Heart right ventricle (tissue), 16 donors: ENCODE measurements around the gene MACROD2. TPM values are rescaled to one million over a fixed set of nuclear protein-coding genes. Genes with fewer than 3 reads are reported as not detected.

ENCODE experiments used
- ATAC-seq, 8 donors: fragments of 200-7000 bp; cut with Tn5 transposase; one replicate each; pipeline ENCODE4 v1.9.1; 2020; ENCODE audit warnings: mild to moderate bottlenecking in 8 of 8, moderate library complexity in 8 of 8, moderate number of reproducible peaks in 1 of 8
- DNase-seq, 2 donors: peaks; one replicate each; pipeline ENCODE4 v3.0.0-alpha.2; 2020
- H3K27ac ChIP-seq, 10 donors: fragments of 200-600 bp; sonication (generic) in 2 of 10; one replicate each; pipeline versions ENCODE4 v1.5.0 to v1.8.0; 2020 to 2022; ENCODE audit warnings: mild to moderate bottlenecking in 3 of 10
- H3K27me3 ChIP-seq, 7 donors: fragments of 200-600 bp; one replicate each; pipeline ENCODE4 v1.8.0; 2021 to 2022; ENCODE audit warnings: mild to moderate bottlenecking in 2 of 7
- H3K36me3 ChIP-seq, 9 donors: fragments of 200-600 bp; sonication (generic) in 1 of 9; one replicate each; pipeline versions ENCODE4 v1.5.0 to v1.8.0; 2020 to 2022; ENCODE audit warnings: mild to moderate bottlenecking in 2 of 9
- H3K4me1 ChIP-seq, 9 donors: fragments of 200-600 bp; sonication (generic) in 1 of 9; one replicate each; pipeline versions ENCODE4 v1.5.0 to v1.8.0; 2020 to 2022; ENCODE audit warnings: mild to moderate bottlenecking in 4 of 9
- H3K4me3 ChIP-seq, 10 donors: fragments of 200-600 bp; sonication (generic) in 2 of 10; one replicate each; pipeline versions ENCODE4 v1.5.0 to v1.8.0; 2020 to 2022; ENCODE audit warnings: mild to moderate bottlenecking in 7 of 10, moderate library complexity in 2 of 10
- H3K9me3 ChIP-seq, 11 donors: fragments of 200-600 bp in 10 of 11; sonication (generic) in 2 of 11; one replicate each; pipeline versions ENCODE4 v1.5.0 to v1.8.0; 2013 to 2022; ENCODE audit warnings: mild to moderate bottlenecking in 2 of 11, control low read depth in 1 of 11, moderate library complexity in 1 of 11
- CTCF ChIP-seq, 9 donors: fragments of 200-600 bp; sonication (generic) in 2 of 9; IDR thresholded peaks; one replicate each; pipeline versions ENCODE4 v1.5.0 to v1.8.0; 2021 to 2022; ENCODE audit warnings: antibody characterized with exemption in 9 of 9, mild to moderate bottlenecking in 5 of 9, moderate library complexity in 1 of 9
- WGBS, 2 donors: extraction: QIAGEN DNeasy Blood & Tissue Kit; methylation state at CpG; one replicate each; pipeline ENCODE4 v1.1.7; 2013; ENCODE audit warnings: inconsistent platforms in 1 of 2; 5-methylcytosine and 5-hydroxymethylcytosine counted together
- intact Hi-C, 10 donors: fragments of 100-400 bp; cut with DNase I; formaldehyde crosslinking; loops; one replicate each; pipeline versions ENCODE4 v1.11.1 to v1.14.2; 2022
- polyA plus RNA-seq, 2 donors: library from polyadenylated mRNA; stranded (reverse); fragments of 200-250 nt; gene quantifications; one replicate each; pipeline ENCODE4 v1.2.3, GENCODE V29; 2013
- total RNA-seq, 10 donors: library from RNA; stranded (reverse); fragmentation: NEBNext Ultra II Directional in 3 of 10; extraction: Animal tissue kit (Norgen Biotek cat#: 25700) in 3 of 10; gene quantifications; one replicate each; pipeline versions ENCODE4 v1.2.1 to v1.2.4, GENCODE V29; 2021 to 2023
- donor health status: Arrhythmogenic right ventricular cardiomyopathy.
- donor health status: ischemic (EF 13 %, LVEDD 7.1; RV severe dilation, severe dysfunction).
- donor health status: healthy with polysubstance abuse.
- donor health status: DM: no; HTN: yes; CAD: no.
- donor health status: DM: no; HTN: no; CAD: no.
- donor health status: ischemic (EF 25% LVEDD 6.9; RV normal size, moderate dysfunction).
- donor health status: ischemic (EF 25% LVEDD 5.7; RV mildly dilated, moderate dysfunction).
- donor health status: healthy.
- donor health status: DM: yes; HTN: yes; CAD: no.
- donor health status: Ischemic cardiomyopathy.
- donor health status: ischemic (EF 35%, LVEDD 5.7; RV mildly dilated, moderate dysfunction).
- donor health status: nonischemic (EF 11% LVEDD 7.7; RV severe dilation, severe dysfunction).
- donor health status: DM: yes; HTN: yes; CAD: no.
- donor health status: PGD.
- donor health status: ischemic (EF 29% LVEDD 5.4; RV normal size, mild dysfunction).
- donor health status: nonischemic (EF 23%, LVEDD 6.1; RV moderate dilation, normal function).

MACROD2 gene
- total and polyA plus RNA-seq, 12 donors = 0.28 to 6.4 (median 4.1) TPM

GRCh38 chr20:15476781-15477180, 1481.5 kb downstream of the MACROD2 start:
- intact Hi-C loops = no loop called here
- ATAC-seq (no peak), DNase-seq (no peak)
- TF ChIP-seq CTCF (IDR thresholded peaks at IDR 0.05) = no peak
- Histone ChIP-seq H3K4me3 (no peak overlapping the region), H3K4me1 (peaks cover 0 to 9% (median 0%) of the 10 kb centered on the region in 9 donors), H3K9me3 (no peaks in the 10 kb centered on the region), H3K27ac (no peak overlapping the region), H3K27me3 (no peaks in the 10 kb centered on the region), H3K36me3 (no peaks in the 10 kb centered on the region)
- WGBS, 2 donors = 86 to 93% methylated on average over 5 of the region's 5 CpGs

- Histone ChIP-seq H3K4me3 (no peak overlapping the region), H3K27ac (no peak overlapping the region), H3K36me3 (no peaks in the 10 kb centered on the region), H3K27me3 (no peaks in the 10 kb centered on the region), H3K9me3 (no peaks in the 10 kb centered on the region), H3K4me1 (no peaks in the 10 kb centered on the region)
- 72 to 73% methylated on average over 3 of the region's 3 CpGs for WGBS, 2 donors
- ATAC-seq = no peak
- TF ChIP-seq CTCF (IDR thresholded peaks at IDR 0.05) = no peak
- intact Hi-C loops = no loop called here
- DNase-seq = no peak
Observed at GRCh38 chr20:15482525-15482924, 1487.2 kb downstream of the MACROD2 start.

- no peaks in the 10 kb centered on the region for H3K4me1 ChIP-seq
- H3K27me3 ChIP-seq = no peaks in the 10 kb centered on the region
- H3K9me3 ChIP-seq = no peaks in the 10 kb centered on the region
- H3K27ac ChIP-seq = no peak overlapping the region
- no peak for TF ChIP-seq CTCF (IDR thresholded peaks at IDR 0.05)
- H3K36me3 ChIP-seq = no peaks in the 10 kb centered on the region
- no peak for DNase-seq
- intact Hi-C loops = no loop called here
- WGBS, 2 donors = 77 to 81% methylated on average over 2 of the region's 2 CpGs
- ATAC-seq = no peak
- no peak overlapping the region for H3K4me3 ChIP-seq
Observed at GRCh38 chr20:15485519-15485918, 1490.2 kb downstream of the MACROD2 start.

GRCh38 chr20:15487030-15487429, 1491.7 kb downstream of the MACROD2 start:
- no peak overlapping the region for H3K4me3 ChIP-seq
- no peaks in the 10 kb centered on the region for H3K36me3 ChIP-seq
- no peak for TF ChIP-seq CTCF (IDR thresholded peaks at IDR 0.05)
- no peaks in the 10 kb centered on the region for H3K4me1 ChIP-seq
- H3K27ac ChIP-seq = no peak overlapping the region
- ATAC-seq (no peak), DNase-seq (no peak)
- intact Hi-C loops = no loop called here
- no peaks in the 10 kb centered on the region for H3K9me3 ChIP-seq
- H3K27me3 ChIP-seq = no peaks in the 10 kb centered on the region
- 71 to 73% methylated on average over 2 of the region's 2 CpGs for WGBS, 2 donors

DNA sequence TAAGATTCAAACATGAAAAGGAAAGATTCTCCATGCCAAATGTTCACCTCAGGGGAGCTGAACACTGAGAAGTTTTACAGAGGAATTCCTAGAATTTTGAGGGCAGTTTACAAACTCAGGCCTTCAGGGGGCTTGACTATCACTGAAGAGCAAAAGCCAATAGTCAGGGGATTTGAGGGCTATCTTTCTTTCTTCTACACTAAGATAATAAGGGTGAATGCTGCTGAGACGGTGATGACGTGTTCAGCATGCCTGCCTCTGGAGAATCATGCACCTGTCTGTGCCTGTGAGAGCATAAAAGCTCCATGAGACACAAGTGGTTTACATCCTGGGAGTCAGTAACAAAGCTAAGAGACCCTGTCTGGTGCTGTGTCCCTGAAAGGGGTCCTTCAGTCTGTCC, 1492.4 kb downstream of the MACROD2 start:
- WGBS, 2 donors = 69 to 77% methylated on average over 2 of the region's 2 CpGs
- intact Hi-C loops = no loop called here
- no peak for ATAC-seq

More for the DNA sequence above, 1492.4 kb downstream of the MACROD2 start:
- no peaks in the 10 kb centered on the region for H3K36me3 ChIP-seq
- no peaks in the 10 kb centered on the region for H3K27me3 ChIP-seq
- no peaks in the 10 kb centered on the region for H3K9me3 ChIP-seq
- DNase-seq = no peak
- TF ChIP-seq CTCF (IDR thresholded peaks at IDR 0.05) = no peak
- no peak overlapping the region for H3K27ac ChIP-seq
- no peak overlapping the region for H3K4me3 ChIP-seq
- no peaks in the 10 kb centered on the region for H3K4me1 ChIP-seq
